AG10803 (cell line): Measurements from ENCODE around the gene COMMD9.

Experiments used
- DNase-seq: peaks from one replicate; pipeline ENCODE4 v3.0.0; 2010; ENCODE audit warnings: low read depth
- H3K4me3 ChIP-seq: 2 replicates; pipeline ENCODE4 v1.5.1; 2011; ENCODE audit warnings: mild to moderate bottlenecking, low read length, control low read depth
- TF ChIP-seq, protein P1 (sequence below): conservative IDR thresholded peaks from 2 replicates; pipeline ENCODE4 v1.5.1; 2011; ENCODE audit warnings: mild to moderate bottlenecking, low read length, control low read depth, inconsistent platforms

Gene COMMD9

DNA sequence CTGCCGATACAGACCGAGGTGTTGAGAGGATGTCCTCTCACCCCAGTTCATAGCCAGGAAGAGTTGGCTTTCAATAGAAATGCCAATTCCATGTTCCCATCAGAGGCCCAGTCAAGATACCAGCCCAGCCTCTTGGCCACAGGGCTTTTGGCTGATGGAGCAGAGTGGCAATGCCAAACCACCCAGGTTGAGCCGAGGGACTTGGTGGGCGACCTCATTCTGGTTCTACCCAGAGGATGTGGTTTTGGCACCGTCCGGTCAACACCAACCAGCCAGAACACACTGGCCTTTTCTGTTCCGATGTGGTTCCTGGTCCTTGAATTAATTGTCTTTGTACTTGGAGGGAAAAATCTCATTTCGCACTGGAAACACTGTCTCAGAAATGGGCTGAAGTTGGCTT is 60.5 kb downstream of the COMMD9 start:
- TF ChIP-seq, protein P1, sequence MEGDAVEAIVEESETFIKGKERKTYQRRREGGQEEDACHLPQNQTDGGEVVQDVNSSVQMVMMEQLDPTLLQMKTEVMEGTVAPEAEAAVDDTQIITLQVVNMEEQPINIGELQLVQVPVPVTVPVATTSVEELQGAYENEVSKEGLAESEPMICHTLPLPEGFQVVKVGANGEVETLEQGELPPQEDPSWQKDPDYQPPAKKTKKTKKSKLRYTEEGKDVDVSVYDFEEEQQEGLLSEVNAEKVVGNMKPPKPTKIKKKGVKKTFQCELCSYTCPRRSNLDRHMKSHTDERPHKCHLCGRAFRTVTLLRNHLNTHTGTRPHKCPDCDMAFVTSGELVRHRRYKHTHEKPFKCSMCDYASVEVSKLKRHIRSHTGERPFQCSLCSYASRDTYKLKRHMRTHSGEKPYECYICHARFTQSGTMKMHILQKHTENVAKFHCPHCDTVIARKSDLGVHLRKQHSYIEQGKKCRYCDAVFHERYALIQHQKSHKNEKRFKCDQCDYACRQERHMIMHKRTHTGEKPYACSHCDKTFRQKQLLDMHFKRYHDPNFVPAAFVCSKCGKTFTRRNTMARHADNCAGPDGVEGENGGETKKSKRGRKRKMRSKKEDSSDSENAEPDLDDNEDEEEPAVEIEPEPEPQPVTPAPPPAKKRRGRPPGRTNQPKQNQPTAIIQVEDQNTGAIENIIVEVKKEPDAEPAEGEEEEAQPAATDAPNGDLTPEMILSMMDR = no peak
- DNase-seq = no peak
- H3K4me3 ChIP-seq = no peak overlapping the region

GRCh38 chr11:36227044-36227443 is 62.2 kb downstream of the COMMD9 start:
- DNase-seq = no peak
- TF ChIP-seq, protein P1 = no peak
- H3K4me3 ChIP-seq = no peak overlapping the region

DNA sequence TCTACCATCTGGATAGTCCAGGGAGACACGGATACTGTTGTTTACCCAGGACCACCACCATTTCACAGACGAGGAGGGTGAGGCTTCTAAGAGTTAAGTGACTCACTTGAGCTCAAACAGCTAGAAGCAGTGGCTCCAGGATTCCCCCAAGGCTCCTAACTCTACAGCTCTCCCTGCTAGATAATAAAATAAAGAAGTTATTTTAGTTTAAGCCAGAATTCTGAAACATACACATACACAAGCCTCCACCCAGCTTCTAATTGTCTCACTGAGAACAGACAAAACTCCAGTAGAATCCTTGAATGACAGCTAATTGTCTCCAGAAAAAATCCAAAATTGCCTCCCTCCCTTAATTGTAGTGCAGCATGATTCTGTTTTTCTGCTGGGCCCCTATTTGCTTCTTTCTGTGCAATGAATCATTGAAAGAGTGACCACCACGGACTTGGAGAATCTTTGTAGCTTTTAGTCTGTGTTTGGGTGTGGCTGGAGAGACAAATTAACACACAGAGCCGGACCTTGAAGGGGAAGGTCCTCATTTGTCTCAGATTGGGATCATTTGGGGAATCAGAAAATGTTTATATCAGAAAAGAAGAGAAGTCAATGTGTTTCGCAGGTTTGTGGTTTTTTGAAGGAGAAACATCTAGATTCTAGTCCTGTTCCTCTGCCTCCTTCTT is 64.9 kb downstream of the COMMD9 start:
- DNase-seq = no peak
- TF ChIP-seq, protein P1 = no peak
- no peak overlapping the region for H3K4me3 ChIP-seq

- DNase-seq = peak; percentile 46
- H3K4me3 ChIP-seq = no peak overlapping the region
- TF ChIP-seq, protein P1 = no peak
These were observed 66.2 kb downstream of the COMMD9 start for GRCh38 chr11:36222831-36223635.
